ENCODE measurements around the gene UNC5A. TPM values are rescaled to one million over a fixed set of nuclear protein-coding genes. Genes with fewer than 3 reads are reported as not detected.
A peak's percentile ranks its signal among the peaks of the same experiment; 100 is the strongest.

The UNC5A gene
- total RNA-seq, 2 experiments from 2014 or later = not detected

GRCh38 chr5:176906126-176906525, 95.8 kb downstream of the UNC5A start:
- Mint-ChIP-seq H3K27ac (no peak overlapping the region), H3K4me3 (no peak overlapping the region), H3K27me3 (no peaks in the 10 kb centered on the region), H3K9me3 (no peaks in the 10 kb centered on the region), H3K36me3 (ENCODE audit: low read depth) (peaks cover 57% of the 10 kb centered on the region), H3K4me1 (peaks cover 3% of the 10 kb centered on the region)
- CTCF ChIA-PET = no interaction called here
- DNase-seq = no peak
- POLR2A ChIA-PET = no interaction called here

DNA sequence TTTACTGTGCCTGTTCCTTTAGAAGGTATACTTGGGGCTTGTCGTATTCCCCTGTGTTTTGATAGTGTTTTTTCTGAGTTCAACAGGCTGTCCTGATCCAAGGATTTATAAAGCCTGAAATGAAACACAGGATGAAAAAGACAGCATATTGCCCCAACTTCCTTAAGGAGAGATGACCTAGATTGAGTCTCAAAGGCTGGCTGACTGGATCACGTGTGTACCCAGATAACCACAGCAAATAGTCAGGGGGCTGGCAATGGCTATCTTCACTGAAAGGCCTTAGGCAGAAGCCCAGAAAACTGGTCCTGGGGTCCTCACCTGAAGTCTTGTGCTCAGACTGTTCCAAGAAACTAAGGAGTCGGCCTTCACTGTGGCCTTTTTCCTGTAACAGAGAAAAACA, 96.4 kb downstream of the UNC5A start:
- no peak for DNase-seq
- H3K36me3 Mint-ChIP-seq (ENCODE audit: low read depth) = peaks cover 55% of the 10 kb centered on the region
- ChIA-PET CTCF (no interaction called here), POLR2A (no interaction called here)
- no peak overlapping the region for H3K4me3 Mint-ChIP-seq
- no peaks in the 10 kb centered on the region for H3K9me3 Mint-ChIP-seq
- peaks cover 2% of the 10 kb centered on the region for H3K4me1 Mint-ChIP-seq
- H3K27me3 Mint-ChIP-seq = no peaks in the 10 kb centered on the region
- H3K27ac Mint-ChIP-seq = no peak overlapping the region

DNA sequence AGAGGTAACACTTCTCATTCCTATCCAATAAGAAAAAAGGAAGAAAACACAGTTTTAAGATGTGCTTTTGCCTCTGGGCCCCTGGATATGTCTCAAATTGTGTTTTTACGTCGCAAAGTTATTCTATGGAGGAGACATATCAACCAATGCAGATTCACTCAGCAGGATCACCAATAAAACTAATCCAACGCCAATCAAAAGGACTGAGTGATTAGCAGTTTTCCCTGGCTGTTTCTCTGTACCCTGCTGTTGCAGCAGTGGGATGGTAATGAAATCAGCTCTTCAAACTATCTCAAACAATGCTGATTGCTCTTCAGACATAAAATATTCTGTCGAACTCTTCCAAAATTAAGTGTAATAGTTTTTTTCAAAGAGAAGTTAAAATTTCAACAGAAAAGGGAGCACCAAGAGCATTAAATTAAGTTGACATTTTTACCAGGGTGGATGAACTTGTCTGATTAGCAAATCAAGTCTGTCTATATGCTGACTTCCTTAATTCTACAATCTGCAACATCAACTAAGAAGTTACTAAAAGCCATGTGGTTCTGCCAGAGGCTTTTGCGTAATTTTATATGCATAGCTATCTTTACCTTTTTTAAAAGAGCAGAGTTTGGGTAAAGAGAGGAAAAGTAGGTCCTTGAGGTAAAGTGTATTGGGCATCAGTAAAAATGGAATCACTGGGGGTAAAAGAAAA, 98.5 kb downstream of the UNC5A start:
- Mint-ChIP-seq H3K4me1 (no peaks in the 10 kb centered on the region), H3K4me3 (no peak overlapping the region), H3K27ac (no peak overlapping the region), H3K36me3 (ENCODE audit: low read depth) (peaks cover 46% of the 10 kb centered on the region), H3K27me3 (no peaks in the 10 kb centered on the region), H3K9me3 (no peaks in the 10 kb centered on the region)
- CTCF ChIA-PET = interaction anchor here (0.6 kb wide), 1 partner anchor 99 kb away, joined by 4 read pairs; no protein-coding TSS in a partner anchor
- DNase-seq = no peak
- POLR2A ChIA-PET = no interaction called here

DNA sequence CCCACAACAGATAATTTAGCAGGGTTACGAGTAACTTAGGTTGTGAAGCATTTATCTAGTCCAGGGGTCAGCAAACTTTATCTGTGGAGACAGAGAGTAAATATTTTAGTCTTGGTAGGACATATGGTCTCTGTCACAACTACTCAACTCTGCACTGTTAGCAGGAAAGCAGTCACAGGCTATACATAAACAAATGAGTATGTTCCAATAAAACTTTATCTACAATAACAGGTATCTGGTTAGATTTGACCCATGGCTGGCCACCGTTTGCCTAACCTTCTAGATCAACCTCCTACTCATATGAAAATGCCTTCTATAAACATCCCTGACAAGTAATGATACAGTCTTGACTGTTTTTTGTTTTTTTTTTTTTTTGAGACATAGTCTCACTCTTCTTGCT, 101.8 kb downstream of the UNC5A start:
- peaks cover 24% of the 10 kb centered on the region for H3K36me3 Mint-ChIP-seq (ENCODE audit: low read depth)
- H3K4me3 Mint-ChIP-seq = no peak overlapping the region
- H3K27ac Mint-ChIP-seq = no peak overlapping the region
- ChIA-PET POLR2A (no interaction called here), CTCF (interaction anchor here (0.7 to 3.0 kb wide), 3 partner anchors 10 to 74 kb away, joined by 4 to 10 read pairs (median 5); no protein-coding TSS in a partner anchor)
- peaks cover 10% of the 10 kb centered on the region for H3K4me1 Mint-ChIP-seq
- no peak for DNase-seq
- H3K9me3 Mint-ChIP-seq = no peaks in the 10 kb centered on the region
- no peaks in the 10 kb centered on the region for H3K27me3 Mint-ChIP-seq

GRCh38 chr5:176915906-176916305, 105.5 kb downstream of the UNC5A start:
- no peak for DNase-seq
- CTCF ChIA-PET = interaction anchor here (1.1 kb wide), 1 partner anchor 257 kb away, joined by 4 read pairs; no protein-coding TSS in a partner anchor
- H3K36me3 Mint-ChIP-seq (ENCODE audit: low read depth) = peaks cover 18% of the 10 kb centered on the region
- no peak overlapping the region for H3K27ac Mint-ChIP-seq
- POLR2A ChIA-PET = no interaction called here
- H3K4me3 Mint-ChIP-seq = no peak overlapping the region
- no peaks in the 10 kb centered on the region for H3K9me3 Mint-ChIP-seq
- H3K4me1 Mint-ChIP-seq = peaks cover 10% of the 10 kb centered on the region
- H3K27me3 Mint-ChIP-seq = no peaks in the 10 kb centered on the region

DNA sequence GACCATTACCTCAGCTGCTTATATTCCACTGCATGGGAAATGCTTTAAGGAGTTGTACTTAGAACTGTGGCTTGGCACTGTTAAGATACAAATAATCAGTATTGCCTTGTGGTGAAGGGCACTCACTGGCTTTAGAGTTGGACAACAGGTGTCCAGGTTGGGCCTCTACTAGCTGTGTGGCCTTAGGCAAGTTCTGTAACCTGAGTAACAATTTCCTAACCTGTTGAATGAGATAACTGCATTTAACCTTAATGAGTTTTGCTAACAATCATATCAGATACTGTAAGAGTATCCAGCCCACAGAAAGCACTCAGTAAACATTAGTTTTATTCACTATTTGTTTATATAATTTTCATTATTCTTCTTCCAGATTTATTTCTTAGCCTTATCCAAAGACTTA, 106.0 kb downstream of the UNC5A start:
- POLR2A ChIA-PET = no interaction called here
- H3K4me3 Mint-ChIP-seq = no peak overlapping the region
- no peaks in the 10 kb centered on the region for H3K9me3 Mint-ChIP-seq
- no peaks in the 10 kb centered on the region for H3K27me3 Mint-ChIP-seq
- H3K27ac Mint-ChIP-seq = no peak overlapping the region
- peaks cover 10% of the 10 kb centered on the region for H3K4me1 Mint-ChIP-seq
- peaks cover 20% of the 10 kb centered on the region for H3K36me3 Mint-ChIP-seq (ENCODE audit: low read depth)
- CTCF ChIA-PET = interaction anchor here (1.1 to 1.6 kb wide), 2 partner anchors 21 to 257 kb away, joined by 3 to 4 read pairs; no protein-coding TSS in a partner anchor
- DNase-seq = no peak

GRCh38 chr5:176918613-176919012, 108.3 kb downstream of the UNC5A start:
- Mint-ChIP-seq H3K27me3 (no peaks in the 10 kb centered on the region), H3K4me1 (peaks cover 10% of the 10 kb centered on the region), H3K27ac (no peak overlapping the region), H3K4me3 (no peak overlapping the region), H3K36me3 (ENCODE audit: low read depth) (peaks cover 22% of the 10 kb centered on the region), H3K9me3 (no peaks in the 10 kb centered on the region)
- ChIA-PET CTCF (no interaction called here), POLR2A (no interaction called here)
- DNase-seq = no peak

DNA sequence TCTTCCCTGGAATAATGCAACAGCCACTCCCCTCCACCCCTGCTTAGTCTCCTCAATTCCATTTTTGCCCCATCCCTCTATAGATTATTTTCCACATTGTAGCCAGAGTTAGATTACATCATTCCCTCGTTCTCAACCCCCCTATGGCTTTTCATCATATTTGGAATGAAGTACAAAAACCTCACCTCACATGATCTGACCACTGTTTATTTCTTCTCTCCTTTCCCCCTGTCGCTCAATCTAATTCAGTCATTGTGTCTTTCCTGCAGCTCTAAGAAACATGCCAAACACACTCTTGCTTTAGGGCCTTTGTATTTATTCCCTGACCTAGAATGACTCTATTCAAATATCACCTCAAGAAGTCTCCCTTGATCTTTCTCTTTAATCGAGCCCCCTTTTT, 111.4 kb downstream of the UNC5A start:
- Mint-ChIP-seq H3K4me1 (peaks cover 4% of the 10 kb centered on the region), H3K27me3 (no peaks in the 10 kb centered on the region), H3K36me3 (ENCODE audit: low read depth) (peaks cover 15% of the 10 kb centered on the region), H3K27ac (no peak overlapping the region), H3K4me3 (no peak overlapping the region), H3K9me3 (no peaks in the 10 kb centered on the region)
- CTCF ChIA-PET = no interaction called here
- no peak for DNase-seq
- POLR2A ChIA-PET = no interaction called here

GRCh38 chr5:176922817-176923216, 112.5 kb downstream of the UNC5A start:
- ChIA-PET CTCF (no interaction called here), POLR2A (no interaction called here)
- Mint-ChIP-seq H3K36me3 (ENCODE audit: low read depth) (peaks cover 15% of the 10 kb centered on the region), H3K9me3 (no peaks in the 10 kb centered on the region), H3K4me1 (no peaks in the 10 kb centered on the region), H3K4me3 (no peak overlapping the region), H3K27ac (no peak overlapping the region), H3K27me3 (no peaks in the 10 kb centered on the region)
- DNase-seq = no peak

DNA sequence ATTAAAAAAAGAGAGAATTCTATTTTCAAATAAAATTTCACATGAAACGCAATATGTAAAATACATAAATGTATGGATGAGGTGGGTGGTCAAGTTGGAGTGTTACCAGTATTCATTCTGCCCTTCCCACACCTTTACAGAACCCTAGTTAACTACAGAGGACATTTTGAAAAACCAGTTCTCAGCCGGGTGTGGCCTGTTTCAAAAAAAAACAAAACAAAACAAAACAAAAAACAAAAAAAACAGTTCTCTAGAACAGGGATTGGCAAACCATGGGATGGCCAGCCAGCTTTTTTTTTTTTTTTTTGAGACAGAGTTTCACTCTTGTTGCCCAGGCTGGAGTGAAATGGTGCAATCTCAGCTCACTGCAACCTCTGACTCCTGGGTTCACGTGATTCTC, 117.2 kb downstream of the UNC5A start:
- Mint-ChIP-seq H3K9me3 (no peaks in the 10 kb centered on the region), H3K36me3 (ENCODE audit: low read depth) (peaks cover 15% of the 10 kb centered on the region), H3K27me3 (no peaks in the 10 kb centered on the region), H3K4me3 (no peak overlapping the region), H3K4me1 (peaks cover 9% of the 10 kb centered on the region), H3K27ac (no peak overlapping the region)
- ChIA-PET CTCF (interaction anchor here (1.3 kb wide), 1 partner anchor 10 kb away, joined by 3 read pairs; no protein-coding TSS in a partner anchor), POLR2A (interaction anchor here (1.0 kb wide), 1 partner anchor 12 kb away, joined by 3 read pairs; no protein-coding TSS in a partner anchor)
- DNase-seq = no peak

GRCh38 chr5:176929654-176930053, 119.3 kb downstream of the UNC5A start:
- Mint-ChIP-seq H3K27ac (peak overlapping the region; percentile 31), H3K4me1 (peaks cover 9% of the 10 kb centered on the region), H3K9me3 (no peaks in the 10 kb centered on the region), H3K36me3 (ENCODE audit: low read depth) (peaks cover 22% of the 10 kb centered on the region), H3K4me3 (no peak overlapping the region), H3K27me3 (no peaks in the 10 kb centered on the region)
- DNase-seq = no peak
- CTCF ChIA-PET = interaction anchor here (1.0 kb wide), 1 partner anchor 17 kb away, joined by 4 read pairs; no protein-coding TSS in a partner anchor
- POLR2A ChIA-PET = no interaction called here
